ENCODE measurements around the gene FGFRL1.

FGFRL1 gene

GRCh38 chr4:1009542-1010394 is 1.7 kb upstream of the FGFRL1 start:
- peak; percentile 75 for DNase-seq

GRCh38 chr4:1010395-1011021 is 918 bp upstream of the FGFRL1 start:
- DNase-seq = peak; percentile 65

GRCh38 chr4:1011666-1012033 is 224 bp downstream of the FGFRL1 start:
- DNase-seq = no peak

GRCh38 chr4:1012034-1012739 is 761 bp downstream of the FGFRL1 start:
- peak; percentile 39 for DNase-seq

GRCh38 chr4:1013225-1014073 is 2.0 kb downstream of the FGFRL1 start:
- DNase-seq = no peak

GRCh38 chr4:1014291-1015167 is 3.1 kb downstream of the FGFRL1 start:
- no peak for DNase-seq

GRCh38 chr4:1015179-1015578 is 3.8 kb downstream of the FGFRL1 start:
- DNase-seq = no peak

GRCh38 chr4:1015746-1016145 is 4.3 kb downstream of the FGFRL1 start:
- DNase-seq = no peak

- no peak for DNase-seq
Measured at GRCh38 chr4:1017211-1017610, 5.8 kb downstream of the FGFRL1 start.

- DNase-seq = no peak
Measured at GRCh38 chr4:1017706-1018105, 6.3 kb downstream of the FGFRL1 start.

- no peak for DNase-seq
Measured at GRCh38 chr4:1018147-1019020, 7.0 kb downstream of the FGFRL1 start.

GRCh38 chr4:1019320-1019719 is 7.9 kb downstream of the FGFRL1 start:
- no peak for DNase-seq

GRCh38 chr4:1019729-1020470 is 8.5 kb downstream of the FGFRL1 start:
- no peak for DNase-seq

- DNase-seq = no peak
Measured at GRCh38 chr4:1021386-1022050, 10.1 kb downstream of the FGFRL1 start.

GRCh38 chr4:1022051-1022738 is 10.8 kb downstream of the FGFRL1 start:
- no peak for DNase-seq

- DNase-seq = no peak
Measured at GRCh38 chr4:1022739-1023066, 11.3 kb downstream of the FGFRL1 start.

GRCh38 chr4:1023075-1023640 is 11.7 kb downstream of the FGFRL1 start:
- DNase-seq = no peak

GRCh38 chr4:1023895-1024740 is 12.7 kb downstream of the FGFRL1 start:
- DNase-seq = no peak
